NCI-H345 treated with DMSO at 0.1 percent for 48 hours (cell line): ENCODE results near the gene C11orf86.
"Not testable (repeated sequence)": the region's sequence is repeated elsewhere in the genome, so short reads cannot be mapped to it uniquely, and the experiment has no call there.

Experiments
- DNase-seq: peaks from one replicate; lab custom pipeline; 2025; ENCODE audit not compliant: unreplicated experiment; lab: John Stamatoyannopoulos, UW

Gene C11orf86

DNA sequence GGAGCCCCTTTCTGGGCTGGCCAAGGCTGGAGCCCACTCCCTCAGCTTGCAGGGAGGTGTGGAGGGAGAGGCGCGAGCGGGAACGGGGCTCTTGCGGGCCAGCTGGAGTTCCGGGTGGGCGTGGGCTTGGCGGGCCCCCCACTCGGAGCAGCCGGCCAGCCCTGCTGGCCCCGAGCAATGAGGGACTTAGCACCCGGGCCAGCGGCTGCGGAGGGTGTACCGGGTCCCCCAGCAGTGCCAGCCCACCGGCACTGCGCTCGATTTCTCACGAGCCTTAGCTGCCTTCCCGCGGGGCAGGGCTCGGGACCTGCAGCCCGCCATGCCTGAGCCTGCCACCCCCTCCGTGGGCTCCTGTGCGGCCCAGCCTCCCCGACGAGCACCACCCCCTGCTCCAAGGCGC, 13.6 kb downstream of the C11orf86 start:
- DNase-seq: not testable (repeated sequence)

GRCh38 chr11:66989360-66989759, 14.3 kb downstream of the C11orf86 start:
- not testable (repeated sequence) for DNase-seq

GRCh38 chr11:66992041-66992440, 16.9 kb downstream of the C11orf86 start:
- no peak for DNase-seq

- no peak for DNase-seq
These were observed 21.6 kb downstream of the C11orf86 start for GRCh38 chr11:66996609-66997273.

DNA sequence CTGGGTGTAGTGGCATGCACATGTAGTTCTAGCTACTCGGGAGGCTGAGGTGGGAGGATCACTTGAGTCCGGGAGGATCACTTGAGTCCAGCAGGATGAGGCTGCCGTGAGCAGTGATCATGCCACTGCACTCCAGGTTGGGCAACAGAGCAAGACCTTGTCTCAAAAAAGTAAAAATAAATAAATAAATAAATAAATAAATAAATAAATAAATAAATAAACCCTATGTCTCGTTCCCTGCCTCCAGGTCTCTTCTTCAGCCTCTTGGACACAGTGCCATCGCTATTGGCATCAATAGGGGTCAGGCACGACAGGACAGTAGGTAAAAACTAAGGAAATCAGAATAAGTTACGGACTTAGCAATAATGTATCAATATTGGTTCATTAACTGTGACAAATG, 24.5 kb downstream of the C11orf86 start:
- no peak for DNase-seq

DNA sequence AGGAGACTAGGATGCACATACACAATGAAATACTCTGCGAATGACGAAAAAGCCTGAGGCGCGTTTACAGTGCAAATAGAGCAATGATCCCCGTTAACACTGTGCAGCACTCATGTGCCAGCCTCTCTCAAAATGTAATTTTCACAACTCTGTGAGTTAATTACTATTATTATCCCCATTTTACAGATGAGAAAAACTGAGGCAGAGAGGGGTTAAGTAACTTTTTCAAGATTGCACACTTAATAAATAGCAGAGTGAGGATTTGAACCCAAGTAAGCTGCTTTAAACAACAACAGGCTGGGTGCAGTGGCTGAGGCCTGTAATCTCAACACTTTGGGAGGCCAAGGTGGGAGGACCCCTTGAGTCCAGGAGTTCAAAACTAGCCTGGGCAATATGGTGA, 26.2 kb downstream of the C11orf86 start:
- DNase-seq: no peak

DNA sequence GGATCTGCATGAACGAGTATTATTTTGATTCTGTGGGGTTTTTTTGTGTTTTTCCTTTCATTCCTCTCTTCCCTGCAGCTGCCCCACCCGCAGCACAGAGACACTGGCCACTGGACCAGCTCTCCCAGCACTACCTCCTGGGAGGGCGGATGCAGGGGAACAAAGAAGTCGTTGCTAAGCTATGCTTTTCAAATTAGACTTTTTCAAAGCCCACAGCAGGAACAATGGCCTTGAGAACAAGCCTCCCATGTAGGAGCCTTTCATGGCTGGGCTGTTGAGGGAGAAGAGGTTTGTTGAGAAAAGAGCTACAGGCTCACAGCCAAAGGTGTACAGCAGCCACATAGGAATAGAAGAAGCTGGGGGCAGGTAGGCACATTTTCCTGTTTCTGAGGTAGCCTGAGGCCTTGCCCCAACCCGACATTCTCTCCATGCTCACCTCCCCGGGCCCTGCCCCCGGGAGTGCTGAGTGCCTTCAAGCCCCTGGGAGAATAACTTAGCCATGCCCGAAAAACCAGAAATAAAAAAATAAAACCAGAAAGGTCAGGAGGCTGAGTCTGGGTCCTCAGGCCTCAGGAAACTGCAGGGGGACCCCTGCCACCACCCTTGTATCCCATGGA, 27.3 kb downstream of the C11orf86 start:
- peak; percentile 95 for DNase-seq

- DNase-seq: no peak
These were observed 27.9 kb downstream of the C11orf86 start for GRCh38 chr11:67002921-67003411.

DNA sequence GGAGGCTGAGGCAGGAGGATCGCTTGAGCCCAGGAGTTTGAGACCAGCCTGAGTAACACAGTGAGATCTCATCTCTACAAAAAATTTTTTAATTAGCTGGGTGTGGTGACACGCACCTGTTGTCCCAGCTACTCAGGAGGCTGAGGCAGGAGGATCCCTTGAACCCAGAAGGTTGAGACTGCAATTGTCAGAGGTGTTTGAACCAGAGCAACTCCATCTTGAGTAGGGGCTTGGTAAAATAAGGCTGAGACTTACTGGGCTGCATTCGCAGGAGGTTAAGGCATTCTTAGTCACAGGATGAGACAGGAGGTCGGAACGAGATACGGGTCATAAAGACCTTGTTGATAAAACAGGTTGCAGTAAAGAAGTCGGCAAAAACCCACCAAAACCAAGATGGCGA, 30.1 kb downstream of the C11orf86 start:
- not testable (repeated sequence) for DNase-seq

DNA sequence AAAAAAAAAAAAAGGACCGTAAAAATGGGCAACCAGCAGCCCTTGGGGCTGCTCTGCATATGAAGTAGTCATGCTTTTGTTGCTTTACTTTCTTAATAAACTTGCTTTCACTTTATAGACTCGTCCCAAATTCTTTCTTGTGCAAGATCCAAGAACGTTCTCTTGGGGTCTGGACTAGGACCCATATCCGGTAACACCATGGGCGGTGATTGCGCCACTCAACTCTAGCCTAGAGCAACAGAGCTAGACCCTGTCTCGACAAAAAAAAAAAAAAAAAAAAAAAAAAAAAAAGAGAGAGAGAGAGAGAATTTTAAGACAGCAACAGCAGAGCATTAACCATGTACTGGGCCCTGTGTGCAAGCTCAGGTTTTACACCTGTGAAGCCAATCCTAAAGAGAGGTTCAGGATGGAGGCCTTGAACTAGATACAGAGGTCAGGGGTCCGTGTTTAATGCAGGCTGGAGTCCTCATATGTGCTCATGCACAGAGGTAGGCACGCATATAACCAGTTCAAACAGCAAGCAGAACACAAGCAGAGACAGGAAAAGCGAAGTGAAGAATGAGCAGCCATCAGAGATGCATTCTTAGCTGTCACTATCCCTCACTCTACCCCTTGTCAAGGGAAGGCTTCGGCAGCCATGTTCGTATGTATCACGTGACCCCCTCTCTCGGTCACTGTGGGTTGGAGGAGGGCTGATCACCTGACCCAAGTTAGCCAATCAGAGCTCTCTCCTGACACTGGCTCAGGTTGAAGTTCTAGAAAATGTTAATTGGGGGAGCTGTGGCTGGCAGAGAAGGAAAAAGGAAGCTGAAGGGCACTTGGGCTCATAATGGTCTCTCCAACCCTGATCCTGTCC, 31.2 kb downstream of the C11orf86 start:
- DNase-seq: no peak

- DNase-seq: no peak
These were observed 32.0 kb downstream of the C11orf86 start for GRCh38 chr11:67007126-67007525.

DNA sequence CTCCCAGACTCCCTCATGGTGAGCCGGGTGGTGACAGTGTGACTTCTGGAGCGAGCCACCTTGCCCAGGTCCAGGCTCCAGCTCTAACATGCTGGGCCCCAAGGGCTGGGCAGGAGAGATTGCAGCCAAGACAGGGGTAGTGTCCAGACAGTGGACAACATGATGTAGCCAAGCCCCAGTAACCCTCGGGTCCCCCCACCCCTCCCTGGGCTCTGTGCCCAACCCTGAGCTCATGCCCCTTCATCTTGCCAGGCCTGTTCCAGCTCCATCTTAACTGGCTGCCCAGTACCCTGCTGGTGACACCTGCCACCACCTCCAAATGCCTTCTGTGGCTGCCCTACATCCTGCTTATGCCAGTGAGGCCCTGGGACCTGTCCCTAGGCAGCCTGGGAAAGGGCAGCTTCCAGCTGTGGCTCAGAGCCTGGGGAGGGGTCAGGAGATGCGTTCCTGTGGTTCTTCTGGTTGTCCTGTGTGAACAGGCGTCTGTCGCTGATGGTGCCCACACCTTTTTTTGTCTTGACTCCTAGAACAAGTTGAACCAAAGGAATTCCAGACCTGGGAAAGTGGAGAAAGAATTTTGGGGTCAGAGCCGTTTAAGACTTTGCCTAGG, 35.3 kb downstream of the C11orf86 start:
- DNase-seq: no peak

- DNase-seq: no peak
These were observed 38.5 kb downstream of the C11orf86 start for GRCh38 chr11:67013511-67014045.

- DNase-seq: no peak
These were observed 39.2 kb downstream of the C11orf86 start for GRCh38 chr11:67014343-67014742.

- no peak for DNase-seq
These were observed 39.9 kb downstream of the C11orf86 start for GRCh38 chr11:67015048-67015447.

GRCh38 chr11:67016550-67016949, 41.4 kb downstream of the C11orf86 start:
- DNase-seq: no peak

DNA sequence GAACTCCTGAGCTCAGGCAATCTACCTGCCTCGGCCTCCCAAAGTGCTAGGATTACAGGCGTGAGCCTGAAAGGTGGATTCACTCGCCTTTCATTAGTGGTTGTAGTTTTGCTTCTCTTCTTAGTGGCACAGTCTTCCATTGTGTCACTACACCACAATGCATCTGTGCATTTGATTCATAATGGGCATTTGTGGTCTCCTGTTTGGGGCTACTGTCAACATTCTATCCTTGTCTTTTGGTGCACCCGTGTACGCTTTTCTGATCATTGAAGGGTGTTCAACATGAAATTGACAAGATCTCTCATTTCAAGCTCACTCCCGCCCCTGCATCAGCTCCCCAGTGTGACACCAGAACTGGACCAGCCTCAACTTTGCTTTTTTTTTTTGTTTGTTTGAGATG, 45.8 kb downstream of the C11orf86 start:
- DNase-seq: no peak

GRCh38 chr11:67022341-67022933, 47.3 kb downstream of the C11orf86 start:
- peak; percentile 20 for DNase-seq

DNA sequence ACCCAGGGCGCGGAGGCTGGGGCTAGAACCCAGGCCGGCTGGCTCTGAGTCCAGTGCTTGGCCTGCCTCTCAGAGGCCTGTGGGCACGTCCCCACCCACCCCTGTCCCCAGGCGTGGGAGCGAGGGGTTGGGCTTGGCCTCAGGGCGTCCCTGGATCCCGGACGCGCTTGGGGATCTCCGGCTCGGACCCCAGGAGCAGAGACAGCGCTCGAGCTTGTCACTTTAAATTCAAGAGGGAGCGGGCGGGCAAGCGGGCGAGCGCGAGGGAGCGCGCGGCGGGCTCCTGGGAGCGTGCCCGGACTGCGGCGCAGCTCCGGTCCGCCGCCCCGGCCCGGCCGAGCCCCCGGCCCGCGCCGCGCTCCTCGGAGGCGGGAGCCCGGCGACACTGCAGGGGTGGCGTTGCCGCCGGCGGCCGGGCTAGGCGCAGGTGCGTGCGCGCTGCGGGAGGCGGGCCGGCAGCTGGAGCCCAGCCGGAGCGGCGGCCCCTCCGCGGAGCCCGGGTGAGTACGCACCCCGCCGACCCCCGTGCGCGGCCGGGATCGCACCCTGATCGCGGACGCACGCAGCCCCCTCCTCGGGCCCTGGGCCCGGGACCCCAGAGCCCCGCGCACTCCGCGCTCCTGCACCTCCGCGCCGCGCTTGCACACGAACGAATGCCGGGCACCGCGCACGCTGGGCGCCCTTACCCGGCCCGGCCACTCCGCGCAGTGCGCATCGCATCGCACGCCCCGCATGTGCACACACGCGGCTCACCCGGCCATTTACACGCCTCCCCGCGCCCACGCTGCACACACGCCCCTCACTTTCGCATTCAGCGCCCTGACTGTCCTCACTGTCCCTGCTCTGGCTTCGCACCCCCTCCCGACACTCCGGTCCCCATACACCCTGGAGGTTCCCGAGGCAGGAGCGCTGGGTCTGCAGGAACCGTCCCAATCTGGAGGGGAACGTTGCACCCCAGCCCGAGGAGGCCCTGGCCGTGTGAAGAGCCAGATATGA, 48.2 kb downstream of the C11orf86 start, which contains the start of gene SYT12:
Gene SYT12 (plus strand): TSS at position 174 of the 996 bp plus-strand sequence. CDS start 7,011 bp downstream, outside the sequence.
- DNase-seq: no peak
